Measurements from ENCODE around the gene HOXB5.

HOXB5 gene

DNA sequence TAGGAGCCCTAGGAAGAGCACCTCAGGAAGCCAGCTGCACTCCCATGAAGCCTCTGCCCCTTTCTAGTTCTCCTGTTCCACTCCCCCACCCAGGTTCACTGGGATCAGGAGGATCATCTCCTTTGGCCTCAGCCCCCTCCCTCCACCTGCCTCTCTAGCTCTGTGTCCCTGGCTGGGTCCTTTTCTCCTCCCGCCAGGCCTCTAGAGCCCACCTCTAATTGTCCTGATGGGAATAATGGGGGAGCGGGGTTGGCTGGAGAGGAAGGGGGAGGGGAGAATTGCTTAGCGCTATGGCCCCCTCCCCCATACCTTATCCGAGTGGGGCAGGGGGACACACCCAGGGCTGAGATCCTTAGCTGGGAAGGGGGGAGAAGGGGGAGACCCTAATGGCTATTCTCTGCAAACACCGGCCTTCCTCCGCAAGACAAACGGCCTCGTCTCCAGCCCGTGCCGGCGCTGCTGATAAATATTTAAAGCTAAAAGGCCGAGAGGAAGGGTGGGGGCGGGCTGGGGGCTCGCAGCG lies 16.2 kb upstream of the HOXB5 start:
- Mint-ChIP-seq H3K4me1 (peaks cover 43% of the 10 kb centered on the region), H3K27me3 (peaks cover 84% of the 10 kb centered on the region), H3K4me3 (peak overlapping the region; percentile 93), H3K36me3 (ENCODE audit: insufficient read depth) (peaks cover 14% of the 10 kb centered on the region), H3K27ac (ENCODE audit: low read depth) (no peak overlapping the region), H3K9me3 (no peaks in the 10 kb centered on the region)
- no peak for ATAC-seq (replicated peaks; ENCODE audit: extremely low read depth, poor library complexity, severe bottlenecking)
- DNase-seq (ENCODE audit: low spot score in 2 of 2) = no peak

DNA sequence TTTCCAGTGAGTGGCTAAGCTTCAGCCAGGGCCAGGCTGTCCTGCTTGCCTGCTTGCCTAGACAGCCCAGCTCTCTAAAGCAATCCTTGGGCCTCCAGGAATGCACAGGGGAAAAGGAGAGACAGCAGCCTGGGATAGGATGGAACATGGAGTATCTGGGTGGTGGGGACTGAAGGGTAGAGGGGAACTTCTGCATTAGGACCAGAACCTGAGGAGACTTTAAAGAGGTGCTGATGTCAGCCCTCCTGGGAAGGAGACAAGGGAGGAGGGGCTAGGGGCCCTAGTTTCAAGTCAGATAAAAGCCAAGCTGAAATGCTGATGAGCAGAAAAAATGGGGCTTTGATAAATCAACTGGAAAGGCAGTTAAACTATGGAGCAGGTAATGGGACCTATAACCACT lies 15.5 kb upstream of the HOXB5 start:
- Mint-ChIP-seq H3K27me3 (peaks cover 84% of the 10 kb centered on the region), H3K9me3 (no peaks in the 10 kb centered on the region), H3K4me3 (peak overlapping the region; percentile 93), H3K4me1 (peaks cover 36% of the 10 kb centered on the region), H3K36me3 (ENCODE audit: insufficient read depth) (peaks cover 12% of the 10 kb centered on the region), H3K27ac (ENCODE audit: low read depth) (no peak overlapping the region)
- no peak for ATAC-seq (replicated peaks; ENCODE audit: extremely low read depth, poor library complexity, severe bottlenecking)
- DNase-seq (ENCODE audit: low spot score in 2 of 2) = no peak

DNA sequence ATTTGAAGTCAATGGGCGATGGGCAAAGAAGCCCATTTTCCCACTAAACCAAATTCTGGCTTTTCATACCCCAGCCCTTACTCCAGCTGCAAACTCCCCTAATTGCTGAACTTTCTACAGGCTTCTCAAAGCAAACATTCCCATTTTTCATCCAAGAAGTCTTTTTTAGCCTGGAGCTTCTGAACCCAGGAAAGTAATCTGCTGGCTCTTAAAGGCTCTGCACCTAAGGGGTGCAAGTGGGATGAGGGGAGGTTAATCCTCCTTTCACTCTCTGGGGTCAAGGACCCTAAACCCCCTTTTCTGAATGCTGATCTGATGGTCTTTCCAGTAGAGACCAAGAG lies 14.9 kb upstream of the HOXB5 start:
- H3K27me3 Mint-ChIP-seq = peaks cover 84% of the 10 kb centered on the region
- DNase-seq (ENCODE audit: low spot score in 2 of 2) (no peak), ATAC-seq (replicated peaks; ENCODE audit: extremely low read depth, poor library complexity, severe bottlenecking) (no peak)
- peaks cover 31% of the 10 kb centered on the region for H3K4me1 Mint-ChIP-seq
- peak overlapping the region; percentile 93 for H3K4me3 Mint-ChIP-seq
- H3K9me3 Mint-ChIP-seq = no peaks in the 10 kb centered on the region
- H3K27ac Mint-ChIP-seq (ENCODE audit: low read depth) = no peak overlapping the region
- H3K36me3 Mint-ChIP-seq (ENCODE audit: insufficient read depth) = peaks cover 7% of the 10 kb centered on the region

GRCh38 chr17:48606892-48607614 lies 13.5 kb upstream of the HOXB5 start:
- no peak overlapping the region for H3K4me3 Mint-ChIP-seq
- H3K36me3 Mint-ChIP-seq (ENCODE audit: insufficient read depth) = peaks cover 9% of the 10 kb centered on the region
- H3K4me1 Mint-ChIP-seq = peaks cover 23% of the 10 kb centered on the region
- H3K27ac Mint-ChIP-seq (ENCODE audit: low read depth) = no peak overlapping the region
- DNase-seq (ENCODE audit: low spot score in 2 of 2) (no peak), ATAC-seq (replicated peaks; ENCODE audit: extremely low read depth, poor library complexity, severe bottlenecking) (no peak)
- peaks cover 84% of the 10 kb centered on the region for H3K27me3 Mint-ChIP-seq
- no peaks in the 10 kb centered on the region for H3K9me3 Mint-ChIP-seq

DNA sequence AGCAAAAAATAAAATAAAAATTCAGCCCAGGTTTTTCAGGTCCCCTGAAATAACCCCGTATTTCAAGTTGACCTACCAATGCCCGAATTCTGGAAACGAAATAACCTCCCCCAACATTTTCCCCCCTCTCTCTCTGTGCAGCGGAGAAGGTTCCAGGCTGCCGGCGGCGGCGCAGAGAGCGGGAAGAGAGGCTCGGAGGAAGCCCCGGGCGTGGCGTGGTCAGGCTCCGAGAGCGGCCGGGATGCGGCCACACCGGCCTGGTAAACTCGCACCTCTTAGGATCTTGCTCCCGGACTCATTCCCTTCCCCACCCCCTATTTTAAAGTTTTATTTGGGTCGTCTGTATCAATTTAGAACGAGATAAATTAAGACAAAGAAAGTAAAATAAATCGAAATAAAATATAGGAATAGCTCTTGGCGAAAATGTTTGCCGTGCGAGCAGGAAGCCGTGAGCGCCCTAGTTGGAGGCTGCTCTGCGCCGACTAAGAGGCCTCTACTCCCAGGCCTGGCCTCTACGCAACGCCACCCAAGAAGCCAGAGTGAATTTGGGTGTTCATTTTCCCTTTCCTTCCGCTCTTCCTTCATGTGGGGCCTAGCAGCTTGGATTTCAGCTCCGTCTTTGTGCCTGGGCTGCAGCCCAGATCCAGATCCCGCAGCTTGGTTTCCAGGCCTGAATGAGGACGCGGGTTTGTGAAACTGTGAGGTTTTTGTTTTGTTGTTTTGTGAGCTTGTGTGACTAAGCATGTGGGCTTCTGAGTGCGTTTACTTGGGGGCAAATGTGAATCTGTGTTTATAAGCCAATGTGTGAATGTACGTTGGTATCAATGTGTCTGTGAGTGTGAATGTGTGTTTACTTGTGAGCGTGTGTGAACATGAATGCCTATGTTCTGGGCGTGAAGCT lies 12.7 kb upstream of the HOXB5 start:
- no peak overlapping the region for H3K27ac Mint-ChIP-seq (ENCODE audit: low read depth)
- peaks cover 84% of the 10 kb centered on the region for H3K27me3 Mint-ChIP-seq
- peaks cover 11% of the 10 kb centered on the region for H3K36me3 Mint-ChIP-seq (ENCODE audit: insufficient read depth)
- no peaks in the 10 kb centered on the region for H3K9me3 Mint-ChIP-seq
- DNase-seq (ENCODE audit: low spot score in 2 of 2) (no peak), ATAC-seq (replicated peaks; ENCODE audit: extremely low read depth, poor library complexity, severe bottlenecking) (no peak)
- H3K4me3 Mint-ChIP-seq = no peak overlapping the region
- peaks cover 22% of the 10 kb centered on the region for H3K4me1 Mint-ChIP-seq

DNA sequence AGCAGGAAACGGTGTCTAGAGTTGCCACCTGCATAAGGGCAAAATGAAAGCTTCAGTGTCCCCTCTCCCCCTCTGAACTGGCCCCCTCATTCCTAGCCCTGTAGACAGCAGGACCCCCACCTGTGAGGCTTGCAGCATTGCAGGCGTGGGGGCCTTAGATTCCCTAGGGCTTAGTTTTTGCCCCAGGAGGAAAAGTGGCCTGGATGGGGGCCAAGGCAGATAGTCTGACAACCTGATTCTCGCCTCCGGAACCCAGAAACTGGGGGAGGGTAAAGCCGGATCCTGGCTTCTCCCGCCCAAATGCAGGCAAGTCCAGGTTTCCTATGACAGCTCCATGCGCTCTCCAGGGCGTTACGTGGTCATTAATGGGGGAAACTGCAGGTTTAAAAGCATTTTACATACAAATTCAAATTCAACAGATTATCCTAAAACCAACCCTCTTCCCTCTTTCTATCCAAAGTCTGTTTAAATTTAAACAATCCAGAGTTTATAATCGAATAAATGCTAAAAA lies 11.9 kb upstream of the HOXB5 start:
- Mint-ChIP-seq H3K4me3 (no peak overlapping the region), H3K4me1 (peaks cover 15% of the 10 kb centered on the region), H3K27me3 (peaks cover 88% of the 10 kb centered on the region), H3K27ac (ENCODE audit: low read depth) (no peak overlapping the region), H3K36me3 (ENCODE audit: insufficient read depth) (peaks cover 6% of the 10 kb centered on the region), H3K9me3 (no peaks in the 10 kb centered on the region)
- ATAC-seq (replicated peaks; ENCODE audit: extremely low read depth, poor library complexity, severe bottlenecking) (no peak), DNase-seq (ENCODE audit: low spot score in 2 of 2) (no peak)

DNA sequence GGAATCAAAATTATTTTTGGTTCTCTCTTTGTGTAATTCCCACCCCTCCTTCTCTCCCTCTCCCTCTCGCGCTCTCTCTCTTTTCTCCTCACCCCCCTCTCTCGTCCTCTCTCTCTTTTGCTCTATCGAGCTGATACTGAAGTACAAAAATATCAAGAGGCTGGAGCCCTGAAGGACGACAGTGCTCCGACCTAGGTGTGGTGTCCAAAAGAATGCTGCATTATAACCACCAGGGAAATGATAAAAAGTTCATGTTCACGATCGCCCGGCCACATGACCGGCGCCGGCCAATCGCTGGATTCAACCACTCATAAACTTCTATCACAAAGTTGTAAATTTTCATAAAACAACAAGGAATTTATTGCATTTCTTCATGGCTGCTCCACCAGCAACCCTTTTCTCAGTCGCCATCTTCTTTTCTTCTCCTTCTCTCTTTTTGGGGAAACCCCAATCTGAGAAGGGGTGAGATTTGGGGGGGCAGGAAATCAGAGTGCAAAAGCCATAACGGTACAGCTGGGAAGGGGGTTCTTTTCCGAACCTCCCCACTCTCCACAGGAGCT lies 11.3 kb upstream of the HOXB5 start, which contains the start of gene HOXB6:
TSS of gene HOXB6 (minus strand) at position 217 of the 560 bp plus-strand sequence. CDS start 6,836 bp downstream, outside the sequence.
- Mint-ChIP-seq H3K27me3 (peaks cover 94% of the 10 kb centered on the region), H3K27ac (ENCODE audit: low read depth) (no peak within 1 kb of the TSS), H3K9me3 (no peaks in the 10 kb centered on the region), H3K4me1 (peaks cover 15% of the 10 kb centered on the region), H3K36me3 (ENCODE audit: insufficient read depth) (peaks cover 5% of the 10 kb centered on the region), H3K4me3 (peak within 1 kb of the TSS; percentile 34)
- ATAC-seq (replicated peaks; ENCODE audit: extremely low read depth, poor library complexity, severe bottlenecking) (no peak), DNase-seq (ENCODE audit: low spot score in 2 of 2) (no peak)

GRCh38 chr17:48603959-48604769 lies 10.6 kb upstream of the HOXB5 start:
- ATAC-seq (replicated peaks; ENCODE audit: extremely low read depth, poor library complexity, severe bottlenecking) = no peak
- DNase-seq (ENCODE audit: low spot score in 2 of 2) = no peak
- Mint-ChIP-seq H3K36me3 (ENCODE audit: insufficient read depth) (peaks cover 5% of the 10 kb centered on the region), H3K4me1 (peaks cover 15% of the 10 kb centered on the region), H3K4me3 (peak overlapping the region; percentile 34), H3K27me3 (peaks cover 99% of the 10 kb centered on the region), H3K9me3 (no peaks in the 10 kb centered on the region), H3K27ac (ENCODE audit: low read depth) (no peak overlapping the region)

DNA sequence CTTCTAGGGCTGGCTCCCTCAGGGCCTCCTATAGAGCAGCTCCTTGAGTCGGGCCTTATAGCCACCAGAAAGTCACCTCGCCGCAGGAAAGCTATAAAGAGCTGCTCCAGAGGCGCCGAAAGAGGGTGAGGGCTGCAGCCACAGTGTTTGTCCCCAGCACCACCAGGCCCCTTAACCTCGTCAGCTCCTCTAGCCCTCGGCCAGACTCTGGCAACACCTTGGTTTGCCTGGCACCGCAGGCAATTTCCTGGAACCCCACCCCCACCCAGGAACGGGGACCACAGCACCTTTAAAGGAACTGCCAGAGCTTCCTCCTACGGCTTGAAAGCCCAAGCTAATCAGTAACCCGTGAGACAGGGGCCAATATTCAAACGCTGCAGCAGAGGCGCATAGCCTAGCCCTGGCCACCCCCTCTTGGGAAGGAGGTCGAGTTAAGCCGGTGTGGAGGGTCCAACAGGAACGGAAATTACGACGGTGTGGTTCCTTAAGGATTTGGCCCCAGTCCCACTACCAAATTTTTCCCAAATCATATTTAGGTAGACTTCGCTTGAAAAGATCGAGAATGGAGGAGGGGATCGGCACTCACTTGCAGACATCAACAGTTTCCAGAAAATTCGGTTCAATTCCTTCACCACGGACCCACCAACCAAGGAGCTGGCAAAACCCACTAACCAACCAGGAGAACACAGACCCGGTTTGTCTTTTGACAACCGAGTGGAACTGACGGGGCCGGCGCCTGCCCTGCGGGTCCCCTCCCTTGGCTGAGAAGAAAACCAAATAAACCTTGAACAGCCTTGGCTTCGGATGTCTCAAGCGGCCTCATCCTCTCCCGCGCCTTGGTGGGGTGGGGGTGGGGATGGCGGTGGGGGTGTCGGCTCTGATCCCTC lies 8.2 kb upstream of the HOXB5 start:
- no peak for DNase-seq (ENCODE audit: low spot score in 2 of 2)
- Mint-ChIP-seq H3K27ac (ENCODE audit: low read depth) (no peak overlapping the region), H3K27me3 (peaks cover 100% of the 10 kb centered on the region), H3K36me3 (ENCODE audit: insufficient read depth) (peaks cover 8% of the 10 kb centered on the region), H3K9me3 (no peaks in the 10 kb centered on the region), H3K4me3 (no peak overlapping the region), H3K4me1 (peaks cover 37% of the 10 kb centered on the region)
- ATAC-seq (replicated peaks; ENCODE audit: extremely low read depth, poor library complexity, severe bottlenecking) = no peak

- Mint-ChIP-seq H3K27me3 (peaks cover 100% of the 10 kb centered on the region), H3K9me3 (no peaks in the 10 kb centered on the region), H3K4me3 (no peak overlapping the region), H3K4me1 (peaks cover 43% of the 10 kb centered on the region), H3K36me3 (ENCODE audit: insufficient read depth) (peaks cover 11% of the 10 kb centered on the region), H3K27ac (ENCODE audit: low read depth) (no peak overlapping the region)
- DNase-seq (ENCODE audit: low spot score in 2 of 2) (no peak), ATAC-seq (replicated peaks; ENCODE audit: extremely low read depth, poor library complexity, severe bottlenecking) (no peak)
Measured at GRCh38 chr17:48601207-48601538, 7.6 kb upstream of the HOXB5 start.

GRCh38 chr17:48600244-48601098 lies 6.9 kb upstream of the HOXB5 start:
- H3K4me1 Mint-ChIP-seq = peaks cover 44% of the 10 kb centered on the region
- no peak for DNase-seq (ENCODE audit: low spot score in 2 of 2)
- H3K9me3 Mint-ChIP-seq = no peaks in the 10 kb centered on the region
- H3K36me3 Mint-ChIP-seq (ENCODE audit: insufficient read depth) = peaks cover 11% of the 10 kb centered on the region
- no peak for ATAC-seq (replicated peaks; ENCODE audit: extremely low read depth, poor library complexity, severe bottlenecking)
- H3K4me3 Mint-ChIP-seq = no peak overlapping the region
- no peak overlapping the region for H3K27ac Mint-ChIP-seq (ENCODE audit: low read depth)
- peaks cover 100% of the 10 kb centered on the region for H3K27me3 Mint-ChIP-seq

All from central memory CD8-positive, alpha-beta T cell (primary cell).